ENCODE measurements around the gene AGAP2.
A peak's percentile ranks its signal among the peaks of the same experiment; 100 is the strongest.

Gene AGAP2

GRCh38 chr12:57766464-57767304 is 28.1 kb upstream of the AGAP2 start, which contains the start of gene CYP27B1 (continued):
- TF ChIP-seq FEZF1 (tag by site-specific recombination; IDR thresholded peaks at IDR 0.05) (no peak), ZNF600 (tag by site-specific recombination; IDR thresholded peaks at IDR 0.05) (peak; percentile 80), ZBTB44 (tag by site-specific recombination; IDR thresholded peaks at IDR 0.05) (no peak), ZNF561 (tag by site-specific recombination; IDR thresholded peaks at IDR 0.05; ENCODE audit: borderline replicate concordance) (0 out of 2 replicates have a peak, but pooled peaks have one; percentile 57), PRDM1 (tag by site-specific recombination; IDR thresholded peaks at IDR 0.05) (peak; percentile 69), OVOL3 (tag by site-specific recombination; IDR thresholded peaks at IDR 0.05) (no peak), PBX3 (CRISPR knock-in tag; IDR thresholded peaks at IDR 0.05) (no peak), KLF17 (tag by site-specific recombination; IDR thresholded peaks at IDR 0.05) (peak; percentile 62), ZNF488 (tag by site-specific recombination; IDR thresholded peaks at IDR 0.05) (no peak), MZF1 (tag by site-specific recombination; IDR thresholded peaks at IDR 0.05; ENCODE audit: borderline replicate concordance) (peak; percentile 61; the same call in 1 of the 2 replicates), KLF10 (tag by site-specific recombination; IDR thresholded peaks at IDR 0.05) (0 out of 2 replicates have a peak, but pooled peaks have one; percentile 25), GLIS2 (tag by site-specific recombination; IDR thresholded peaks at IDR 0.05) (peak; percentile 82; the same call in 1 of the 2 replicates), SETDB1 (IDR thresholded peaks at IDR 0.05; ENCODE audit: insufficient read length, low read length) (no peak), ZFHX2 (tag by site-specific recombination; conservative IDR thresholded peaks at IDR 0.05) (peak; percentile 44), YY2 (tag by site-specific recombination; IDR thresholded peaks at IDR 0.05) (no peak), ZBTB26 (tag by site-specific recombination; optimal IDR thresholded peaks at IDR 0.05) (peak; percentile 11), KLF1 (tag by site-specific recombination; IDR thresholded peaks at IDR 0.05) (peak; percentile 49), OSR2 (tag by site-specific recombination; IDR thresholded peaks at IDR 0.05) (peak; percentile 69), ZBTB20 (tag by site-specific recombination; IDR thresholded peaks at IDR 0.05) (peak; percentile 23; the same call in 1 of the 2 replicates), WT1 (tag by site-specific recombination; IDR thresholded peaks at IDR 0.05) (peak; percentile 68), HOXD13 (CRISPR knock-in tag; IDR thresholded peaks at IDR 0.05; ENCODE audit: borderline replicate concordance) (no peak), ZBTB17 (tag by site-specific recombination; IDR thresholded peaks at IDR 0.05) (peak; percentile 72), ZNF366 (tag by site-specific recombination; conservative IDR thresholded peaks at IDR 0.05) (peak; percentile 29; the same call in 1 of the 2 replicates), ZNF76 (tag by site-specific recombination; IDR thresholded peaks at IDR 0.05; ENCODE audit: borderline replicate concordance, low read depth) (no peak), ZNF362 (tag by site-specific recombination; IDR thresholded peaks at IDR 0.05) (no peak), ZNF639 (tag by site-specific recombination; IDR thresholded peaks at IDR 0.05) (no peak), ZEB2 (tag by site-specific recombination; IDR thresholded peaks at IDR 0.05) (peak; percentile 57), AEBP2 (tag by site-specific recombination; IDR thresholded peaks at IDR 0.05; ENCODE audit: borderline replicate concordance) (no peak), ZFP37 (tag by site-specific recombination; IDR thresholded peaks at IDR 0.05) (peak; percentile 33; the same call in 1 of the 2 replicates), IKZF3 (tag by site-specific recombination; IDR thresholded peaks at IDR 0.05) (peak; percentile 82; the same call in 1 of the 2 replicates)
